Sigmoid colon (tissue), 4 donors: ENCODE results near the gene EDEM3.
"Not testable (repeated sequence)": the region's sequence is repeated elsewhere in the genome, so short reads cannot be mapped to it uniquely, and the experiment has no call there.

Experiments used
- POLR2A ChIP-seq, 2 donors: fragments of 450-650 bp; IDR thresholded peaks; one replicate each; pipeline ENCODE4 v1.6.1; 2016; ENCODE audit warnings: antibody characterized with exemption in 2 of 2, mild to moderate bottlenecking in 2 of 2, moderate library complexity in 2 of 2
- POLR2AphosphoS5 ChIP-seq, 4 donors: sonication (generic); formaldehyde crosslinking; IDR thresholded peaks; one replicate each; pipeline ENCODE4 v1.6.1; 2017; ENCODE audit warnings: antibody characterized with exemption in 4 of 4
- TF ChIP-seq, protein P1 (sequence below), 4 experiments: fragments of 450-650 bp in 3 of 4; fragments of 200-600 bp in 1 of 4; IDR thresholded peaks; one replicate each; pipeline ENCODE4 v1.5.1; 2016 to 2019; ENCODE audit warnings: antibody characterized with exemption in 4 of 4, mild to moderate bottlenecking in 3 of 4, moderate library complexity in 2 of 4

DNA sequence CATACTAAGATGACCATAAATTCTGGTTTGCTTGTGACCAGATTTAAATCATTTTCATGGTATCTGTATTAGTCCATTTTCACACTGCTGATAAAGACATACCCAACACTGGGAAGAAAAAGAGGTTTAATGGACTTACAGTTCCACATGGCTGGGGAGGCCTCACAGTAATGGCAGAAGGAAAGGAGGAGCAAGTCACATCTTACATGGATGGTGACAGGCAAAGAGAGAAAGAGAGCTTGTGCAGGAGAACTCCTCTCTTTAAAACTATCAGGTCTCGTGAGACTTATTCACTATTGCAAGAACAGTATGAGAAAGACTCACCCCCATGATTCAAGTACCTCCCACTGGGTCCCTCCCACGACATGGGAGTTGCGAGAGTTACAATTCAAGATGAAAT lies 8.9 kb upstream of the EDEM3 start:
- TF ChIP-seq, protein P1, sequence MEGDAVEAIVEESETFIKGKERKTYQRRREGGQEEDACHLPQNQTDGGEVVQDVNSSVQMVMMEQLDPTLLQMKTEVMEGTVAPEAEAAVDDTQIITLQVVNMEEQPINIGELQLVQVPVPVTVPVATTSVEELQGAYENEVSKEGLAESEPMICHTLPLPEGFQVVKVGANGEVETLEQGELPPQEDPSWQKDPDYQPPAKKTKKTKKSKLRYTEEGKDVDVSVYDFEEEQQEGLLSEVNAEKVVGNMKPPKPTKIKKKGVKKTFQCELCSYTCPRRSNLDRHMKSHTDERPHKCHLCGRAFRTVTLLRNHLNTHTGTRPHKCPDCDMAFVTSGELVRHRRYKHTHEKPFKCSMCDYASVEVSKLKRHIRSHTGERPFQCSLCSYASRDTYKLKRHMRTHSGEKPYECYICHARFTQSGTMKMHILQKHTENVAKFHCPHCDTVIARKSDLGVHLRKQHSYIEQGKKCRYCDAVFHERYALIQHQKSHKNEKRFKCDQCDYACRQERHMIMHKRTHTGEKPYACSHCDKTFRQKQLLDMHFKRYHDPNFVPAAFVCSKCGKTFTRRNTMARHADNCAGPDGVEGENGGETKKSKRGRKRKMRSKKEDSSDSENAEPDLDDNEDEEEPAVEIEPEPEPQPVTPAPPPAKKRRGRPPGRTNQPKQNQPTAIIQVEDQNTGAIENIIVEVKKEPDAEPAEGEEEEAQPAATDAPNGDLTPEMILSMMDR (IDR thresholded peaks at IDR 0.05): not testable (repeated sequence)
- not testable (repeated sequence) for TF ChIP-seq POLR2AphosphoS5, POLR2A (IDR thresholded peaks at IDR 0.05)
